HG03378 (cell line): ENCODE results near the gene ST6GALNAC6.

Experiments used
- ATAC-seq: cut with Tn5 transposase; IDR thresholded peaks from one replicate; pipeline ENCODE4 v1.9.1; 2021; ENCODE audit warnings: mild to moderate bottlenecking, moderate library complexity; ENCODE audit not compliant: unreplicated experiment

Gene ST6GALNAC6

GRCh38 chr9:127917603-127918002 is 18.2 kb upstream of the ST6GALNAC6 start:
- peak; percentile 24 for ATAC-seq

DNA sequence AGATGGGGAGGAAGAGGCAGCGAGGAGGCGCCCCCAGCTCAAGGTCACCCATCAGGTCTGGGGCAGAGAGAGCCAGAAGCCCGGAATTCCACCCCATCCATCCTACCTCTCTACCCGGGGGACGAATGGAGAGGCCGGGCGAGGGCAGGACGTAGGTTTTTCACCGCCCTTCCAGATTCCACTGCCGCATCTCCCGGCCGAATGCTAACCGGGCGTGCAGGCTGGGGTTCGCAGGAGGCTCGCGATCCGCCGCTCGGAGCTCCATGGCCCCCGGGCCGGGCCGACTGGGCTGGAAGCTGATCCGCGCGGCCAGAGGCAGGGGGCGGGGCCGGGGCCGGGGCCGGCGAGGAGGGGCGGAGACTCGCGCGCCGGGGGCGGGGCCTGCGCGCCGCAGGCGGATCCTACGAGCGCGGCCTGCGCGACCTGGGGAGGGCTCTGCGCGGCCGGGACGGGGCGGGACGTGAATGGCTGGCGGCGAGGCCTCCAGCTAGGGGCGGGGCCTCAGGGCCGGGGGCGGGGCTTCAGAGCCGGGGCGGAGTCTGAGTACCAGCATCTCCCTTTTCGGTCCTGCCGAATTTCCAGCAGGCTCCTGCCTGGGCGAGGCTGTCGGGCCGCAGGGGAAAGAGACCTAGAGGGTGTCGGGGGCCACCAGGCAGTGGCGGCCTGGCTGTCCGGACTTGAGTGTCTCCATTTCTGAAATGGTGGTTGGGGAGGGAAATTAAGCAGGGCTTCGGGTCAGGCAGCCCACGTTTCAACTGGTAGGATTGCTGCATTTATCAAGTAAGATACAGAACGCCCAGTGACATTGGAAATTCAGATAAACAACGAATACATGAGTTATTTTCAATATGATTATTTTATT is 17.5 kb upstream of the ST6GALNAC6 start, which contains the start of gene ST6GALNAC4:
Gene ST6GALNAC4, minus strand, starts transcription at position 322 of the 862 bp plus-strand sequence. CDS start 622 bp downstream, outside the sequence.
- peak; percentile 38 for ATAC-seq

GRCh38 chr9:127915801-127916719 is 16.7 kb upstream of the ST6GALNAC6 start:
- no peak for ATAC-seq

GRCh38 chr9:127915325-127915752 is 15.9 kb upstream of the ST6GALNAC6 start:
- no peak for ATAC-seq

GRCh38 chr9:127913682-127914081 is 14.3 kb upstream of the ST6GALNAC6 start:
- no peak for ATAC-seq

GRCh38 chr9:127912882-127913281 is 13.5 kb upstream of the ST6GALNAC6 start:
- ATAC-seq, result no peak

GRCh38 chr9:127912296-127912695 is 12.9 kb upstream of the ST6GALNAC6 start:
- ATAC-seq, result no peak

DNA sequence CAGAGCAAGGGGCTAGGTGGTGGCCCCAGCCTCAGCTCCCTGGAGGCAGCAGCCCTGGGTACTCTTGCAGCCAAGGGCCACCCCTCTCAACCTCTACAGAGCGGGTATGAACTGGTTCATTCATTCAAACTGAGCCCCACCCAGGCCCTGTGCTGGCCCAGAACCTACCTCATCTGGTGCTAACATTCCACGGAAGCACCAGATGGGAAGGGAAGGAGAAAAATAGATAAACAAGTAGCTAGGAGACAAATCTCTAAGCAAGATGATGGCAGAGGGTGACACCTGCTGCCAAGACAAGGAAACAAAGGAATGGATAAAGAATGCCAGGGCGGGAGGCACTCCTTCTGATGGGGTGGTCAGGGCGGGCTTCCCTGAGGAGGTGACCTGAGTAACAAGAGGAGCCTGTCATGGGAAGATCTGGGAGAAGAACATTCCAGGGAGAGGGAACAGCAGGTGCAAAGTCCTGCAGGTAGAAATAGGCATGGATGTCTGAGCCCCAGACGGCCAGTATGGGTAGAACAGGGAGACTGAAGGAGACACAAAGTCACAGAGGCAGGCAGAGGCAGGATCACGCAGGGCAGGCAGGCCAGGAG is 11.3 kb upstream of the ST6GALNAC6 start:
- ATAC-seq, result no peak

- no peak for ATAC-seq
Observed at GRCh38 chr9:127909839-127910273, 10.5 kb upstream of the ST6GALNAC6 start.

DNA sequence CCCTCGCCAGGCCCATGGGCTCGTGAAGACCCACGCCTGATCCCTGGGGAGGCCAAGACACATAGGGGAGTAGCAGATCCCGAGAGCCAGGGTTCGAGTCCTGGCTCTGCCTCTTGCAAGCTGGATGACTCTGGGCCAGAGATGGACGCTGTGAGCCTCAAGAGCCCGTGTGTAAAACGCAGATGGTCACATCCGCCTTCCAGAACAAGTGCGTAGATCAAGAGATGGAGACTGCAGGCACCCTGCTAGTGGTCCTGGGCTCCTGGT is 9.2 kb upstream of the ST6GALNAC6 start:
- no peak for ATAC-seq

GRCh38 chr9:127907867-127908659 is 8.7 kb upstream of the ST6GALNAC6 start:
- ATAC-seq, result no peak

DNA sequence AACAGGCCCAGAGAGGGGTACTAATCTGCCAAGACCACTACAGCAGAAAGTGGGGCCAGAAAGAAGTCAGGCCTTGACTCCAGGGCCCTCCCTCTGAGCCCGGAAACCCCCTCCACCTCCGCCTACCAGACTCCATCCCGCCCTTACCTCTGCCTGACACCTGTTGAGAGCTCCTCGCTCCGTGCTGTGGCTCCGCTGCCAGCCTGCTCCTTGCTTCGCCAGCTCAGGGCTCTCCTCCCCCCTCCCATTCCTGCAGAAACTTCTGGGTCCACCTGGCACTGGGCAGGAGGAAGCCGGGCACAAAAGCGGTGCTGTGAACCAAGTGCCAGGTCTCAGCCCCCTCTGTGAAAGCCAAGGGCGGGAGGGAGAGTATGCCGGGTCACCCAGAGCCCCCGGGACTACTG is 6.4 kb upstream of the ST6GALNAC6 start:
- ATAC-seq, result no peak

GRCh38 chr9:127905004-127905728 is 5.8 kb upstream of the ST6GALNAC6 start:
- ATAC-seq, result no peak

- ATAC-seq, result no peak
Observed at GRCh38 chr9:127904561-127905003, 5.2 kb upstream of the ST6GALNAC6 start.

GRCh38 chr9:127903557-127904475 is 4.4 kb upstream of the ST6GALNAC6 start:
- no peak for ATAC-seq

GRCh38 chr9:127898433-127899127 is 823 bp downstream of the ST6GALNAC6 start:
- no peak for ATAC-seq

DNA sequence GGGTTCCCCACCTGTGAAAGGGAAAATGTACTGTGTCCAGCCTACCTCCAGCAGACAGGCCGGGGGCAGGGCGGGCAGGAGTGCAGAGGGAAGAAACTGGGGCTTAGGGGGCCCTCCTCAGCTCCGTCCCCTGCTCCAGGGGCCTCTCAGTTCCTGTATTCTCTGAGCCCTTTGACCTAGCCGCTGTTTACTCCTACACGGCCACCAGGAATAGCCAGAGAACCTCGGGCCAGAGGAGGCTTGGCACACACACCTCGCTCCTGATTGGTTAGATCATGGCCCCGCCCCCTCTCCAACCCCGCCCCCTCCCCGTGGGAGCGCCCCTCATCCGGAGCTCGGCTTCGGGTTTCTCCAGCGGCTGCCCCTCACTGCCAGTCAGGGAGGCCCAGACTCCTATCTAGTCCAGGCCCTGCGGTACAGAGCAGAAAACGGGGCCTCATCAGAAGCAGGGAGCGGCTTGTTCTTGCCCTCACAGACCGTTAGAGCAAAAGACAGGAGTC is 2.2 kb downstream of the ST6GALNAC6 start:
- ATAC-seq, result no peak
